Measurements from ENCODE around the gene BAZ1B.

BAZ1B gene

DNA sequence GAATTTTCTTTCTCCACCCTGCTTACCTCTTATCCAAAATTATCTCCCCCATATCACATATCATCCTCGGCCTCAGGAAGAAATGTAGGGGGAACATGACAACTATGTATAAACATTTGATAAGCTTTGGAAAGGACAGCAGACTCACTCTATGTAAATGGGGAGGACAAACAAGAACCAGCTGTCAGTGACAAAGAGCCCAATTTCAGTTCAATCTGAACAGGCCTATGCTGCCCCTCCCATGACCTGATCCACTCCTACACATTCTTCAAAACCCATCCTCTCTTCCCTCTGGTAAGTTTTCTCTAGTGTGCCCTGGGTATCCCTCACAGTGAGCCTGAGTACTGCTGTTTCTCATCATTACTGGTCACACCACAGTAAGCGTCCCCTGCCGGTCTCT, 67.7 kb downstream of the BAZ1B start:
- no peak overlapping the region for H3K4me3 ChIP-seq (ENCODE audit: low read length)
- DNase-seq (ENCODE audit: low read depth), result no peak
- TF ChIP-seq, protein P1, sequence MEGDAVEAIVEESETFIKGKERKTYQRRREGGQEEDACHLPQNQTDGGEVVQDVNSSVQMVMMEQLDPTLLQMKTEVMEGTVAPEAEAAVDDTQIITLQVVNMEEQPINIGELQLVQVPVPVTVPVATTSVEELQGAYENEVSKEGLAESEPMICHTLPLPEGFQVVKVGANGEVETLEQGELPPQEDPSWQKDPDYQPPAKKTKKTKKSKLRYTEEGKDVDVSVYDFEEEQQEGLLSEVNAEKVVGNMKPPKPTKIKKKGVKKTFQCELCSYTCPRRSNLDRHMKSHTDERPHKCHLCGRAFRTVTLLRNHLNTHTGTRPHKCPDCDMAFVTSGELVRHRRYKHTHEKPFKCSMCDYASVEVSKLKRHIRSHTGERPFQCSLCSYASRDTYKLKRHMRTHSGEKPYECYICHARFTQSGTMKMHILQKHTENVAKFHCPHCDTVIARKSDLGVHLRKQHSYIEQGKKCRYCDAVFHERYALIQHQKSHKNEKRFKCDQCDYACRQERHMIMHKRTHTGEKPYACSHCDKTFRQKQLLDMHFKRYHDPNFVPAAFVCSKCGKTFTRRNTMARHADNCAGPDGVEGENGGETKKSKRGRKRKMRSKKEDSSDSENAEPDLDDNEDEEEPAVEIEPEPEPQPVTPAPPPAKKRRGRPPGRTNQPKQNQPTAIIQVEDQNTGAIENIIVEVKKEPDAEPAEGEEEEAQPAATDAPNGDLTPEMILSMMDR (conservative IDR thresholded peaks at IDR 0.05; ENCODE audit: low read length), result no peak

DNA sequence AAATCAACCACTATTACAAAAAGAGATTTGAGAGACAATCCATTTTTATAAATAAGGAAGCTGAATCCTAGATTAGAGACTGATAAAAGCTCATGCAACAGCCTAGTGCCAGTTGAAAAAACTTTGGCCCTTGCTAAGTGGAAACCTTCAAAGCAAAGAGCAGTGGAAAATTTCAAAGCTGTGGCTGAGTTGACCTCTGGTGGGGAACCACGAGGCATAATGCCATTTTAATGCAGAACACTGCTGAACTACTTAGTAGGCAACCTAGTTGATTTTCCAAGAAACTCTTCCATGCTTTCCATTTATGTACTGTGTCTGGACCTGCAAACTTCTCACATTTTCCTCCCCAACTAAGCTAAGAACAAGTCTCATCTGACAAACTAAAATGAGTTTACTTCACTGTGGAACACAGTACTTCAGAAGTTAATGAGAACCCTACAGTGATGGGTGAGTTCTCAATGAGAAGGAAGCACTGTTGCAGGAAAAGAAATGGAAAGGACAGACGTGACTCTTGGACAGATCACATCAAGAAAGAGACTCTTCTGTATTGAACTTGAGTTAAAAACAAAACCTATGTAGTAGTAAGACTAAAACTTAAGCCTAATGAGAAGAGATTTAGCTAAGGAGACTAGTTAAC, 69.0 kb downstream of the BAZ1B start:
- TF ChIP-seq, protein P1 (conservative IDR thresholded peaks at IDR 0.05; ENCODE audit: low read length), result no peak

GRCh38 chr7:73451780-73452398, 70.2 kb downstream of the BAZ1B start:
- DNase-seq (ENCODE audit: low read depth), result peak; percentile 59
- TF ChIP-seq, protein P1 (conservative IDR thresholded peaks at IDR 0.05; ENCODE audit: low read length), result peak; percentile 99
- no peak overlapping the region for H3K4me3 ChIP-seq (ENCODE audit: low read length)

More for the DNA sequence above, 69.0 kb downstream of the BAZ1B start:
- DNase-seq (ENCODE audit: low read depth), result no peak
- no peak overlapping the region for H3K4me3 ChIP-seq (ENCODE audit: low read length)

GRCh38 chr7:73449422-73449821, 72.7 kb downstream of the BAZ1B start:
- H3K4me3 ChIP-seq (ENCODE audit: low read length), result no peak overlapping the region
- no peak for DNase-seq (ENCODE audit: low read depth)
- TF ChIP-seq, protein P1 (conservative IDR thresholded peaks at IDR 0.05; ENCODE audit: low read length), result no peak

DNA sequence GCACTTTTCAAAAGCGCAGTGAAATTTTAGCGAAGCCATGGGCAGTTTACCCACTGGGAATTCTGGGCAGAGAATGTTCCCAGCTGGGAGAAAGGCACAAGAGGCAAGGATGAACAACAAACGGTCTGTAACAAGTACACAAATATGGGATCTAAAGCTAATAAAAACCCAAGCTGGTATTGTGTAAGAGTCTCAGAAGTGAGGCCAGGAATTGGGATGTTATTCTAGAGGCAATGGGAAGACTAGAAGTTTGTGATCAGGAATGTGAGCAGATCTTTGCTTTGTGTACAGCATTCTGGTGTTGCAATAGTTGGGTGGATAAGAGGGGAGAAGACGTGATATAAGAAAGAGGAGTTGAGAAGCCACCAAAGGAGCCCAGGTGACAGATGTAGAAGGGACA, 73.5 kb downstream of the BAZ1B start:
- DNase-seq (ENCODE audit: low read depth), result peak; percentile 61
- TF ChIP-seq, protein P1 (conservative IDR thresholded peaks at IDR 0.05; ENCODE audit: low read length), result no peak
- no peak overlapping the region for H3K4me3 ChIP-seq (ENCODE audit: low read length)

- no peak for DNase-seq (ENCODE audit: low read depth)
- no peak overlapping the region for H3K4me3 ChIP-seq (ENCODE audit: low read length)
- TF ChIP-seq, protein P1 (conservative IDR thresholded peaks at IDR 0.05; ENCODE audit: low read length), result no peak
These were observed 74.9 kb downstream of the BAZ1B start for GRCh38 chr7:73447121-73447733.

DNA sequence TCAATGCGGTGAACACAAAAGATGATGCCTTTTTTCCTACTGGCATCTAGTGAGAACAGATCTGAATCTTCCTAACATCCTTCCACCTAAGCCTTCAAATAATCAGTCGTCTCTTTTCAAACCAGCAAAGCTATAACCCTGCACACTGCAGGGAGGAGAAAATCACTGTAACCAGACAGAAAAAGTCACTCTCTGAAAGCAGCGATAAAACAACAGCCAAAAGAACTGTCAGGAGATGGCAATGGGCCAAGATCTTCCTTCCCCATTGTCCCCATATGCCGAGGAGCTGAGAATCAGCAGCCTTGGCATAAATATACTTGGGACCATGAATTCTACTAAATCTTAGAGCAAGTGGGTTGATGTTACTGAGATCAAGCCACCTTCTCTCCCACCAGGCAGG, 75.4 kb downstream of the BAZ1B start:
- H3K4me3 ChIP-seq (ENCODE audit: low read length), result no peak overlapping the region
- no peak for DNase-seq (ENCODE audit: low read depth)
- TF ChIP-seq, protein P1 (conservative IDR thresholded peaks at IDR 0.05; ENCODE audit: low read length), result no peak

Data from AG10803 (cell line).